ENCODE measurements around the gene FARP1.

FARP1 gene

GRCh38 chr13:98142380-98143156, at the start of gene FARP1:
TSS of gene FARP1 (plus strand) at chr13:98143094. CDS start at chr13:98213243, 70,149 bp downstream.
- no peak for DNase-seq

- DNase-seq: no peak
Observed at GRCh38 chr13:98094678-98095266, 48.1 kb upstream of the FARP1 start.

- DNase-seq: no peak
Observed at GRCh38 chr13:98096059-98096458, 46.8 kb upstream of the FARP1 start.

- no peak for DNase-seq
Observed at GRCh38 chr13:98097749-98098148, 45.1 kb upstream of the FARP1 start.

GRCh38 chr13:98098516-98098915, 44.4 kb upstream of the FARP1 start:
- DNase-seq: no peak

GRCh38 chr13:98099627-98100026, 43.3 kb upstream of the FARP1 start:
- DNase-seq: no peak

GRCh38 chr13:98100481-98100880, 42.4 kb upstream of the FARP1 start:
- DNase-seq: no peak

- no peak for DNase-seq
Observed at GRCh38 chr13:98103531-98103930, 39.4 kb upstream of the FARP1 start.

- no peak for DNase-seq
Observed at GRCh38 chr13:98103942-98104880, 38.7 kb upstream of the FARP1 start.

GRCh38 chr13:98105929-98106336, 37.0 kb upstream of the FARP1 start:
- DNase-seq: no peak

GRCh38 chr13:98108341-98108740, 34.6 kb upstream of the FARP1 start:
- DNase-seq: no peak

- DNase-seq: no peak
Observed at GRCh38 chr13:98109226-98109853, 33.6 kb upstream of the FARP1 start.

GRCh38 chr13:98110749-98111148, 32.1 kb upstream of the FARP1 start:
- DNase-seq: no peak

GRCh38 chr13:98111168-98112098, 31.5 kb upstream of the FARP1 start:
- DNase-seq: no peak

- no peak for DNase-seq
Observed at GRCh38 chr13:98112456-98112855, 30.4 kb upstream of the FARP1 start.

- DNase-seq: no peak
Observed at GRCh38 chr13:98118865-98119264, 24.0 kb upstream of the FARP1 start.

GRCh38 chr13:98123176-98123575, 19.7 kb upstream of the FARP1 start:
- DNase-seq: no peak

- DNase-seq: no peak
Observed at GRCh38 chr13:98129059-98129746, 13.7 kb upstream of the FARP1 start.

- DNase-seq: no peak
Observed at GRCh38 chr13:98133946-98134345, 8.9 kb upstream of the FARP1 start.

GRCh38 chr13:98134901-98135300, 8.0 kb upstream of the FARP1 start:
- DNase-seq: no peak

GRCh38 chr13:98141091-98141490, 1.8 kb upstream of the FARP1 start:
- DNase-seq: no peak

Data from GF-D8 (cell line).